PFSK-1 (cell line): ENCODE measurements around the gene ZNHIT2.

Source experiments
- POLR2AphosphoS5 ChIP-seq: IDR thresholded peaks from 2 replicates; pipeline ENCODE4 v1.6.1; 2012; ENCODE audit warnings: low read depth, mild to moderate bottlenecking, control low read depth, low read length, moderate library complexity
- REST ChIP-seq, 2 experiments: IDR thresholded peaks; 2 replicates each; pipeline versions ENCODE4 v1.6.1 to v1.8.0; 2011 to 2012; ENCODE audit warnings: low read depth in 2 of 2, low read length in 2 of 2, control low read depth in 1 of 2, inconsistent platforms in 1 of 2, mild to moderate bottlenecking in 1 of 2, moderate library complexity in 1 of 2; ENCODE audit not compliant: insufficient read depth in 1 of 2
- SIN3A ChIP-seq: IDR thresholded peaks from 2 replicates; pipeline ENCODE4 v1.6.1; 2012; ENCODE audit warnings: mild to moderate bottlenecking, low read length, moderate library complexity, borderline replicate concordance; ENCODE audit not compliant: insufficient read depth
- TAF1 ChIP-seq: IDR thresholded peaks from 2 replicates; pipeline ENCODE4 v1.6.1; 2012; ENCODE audit warnings: low read length, control low read depth, borderline replicate concordance; ENCODE audit not compliant: insufficient read depth

- TF ChIP-seq SIN3A (no peak), POLR2AphosphoS5 (no peak), REST (IDR thresholded peaks at IDR 0.05; ENCODE audit: insufficient read depth in 1 of 2, low read depth in 2 of 2, low read length in 2 of 2) (no peak), TAF1 (no peak)
These were observed 10.4 kb downstream of the ZNHIT2 start for GRCh38 chr11:65107078-65107477.
